Measurements from ENCODE around the gene C6orf89.

Gene C6orf89

GRCh38 chr6:36916126-36916525 is 30.4 kb downstream of the C6orf89 start:
- Histone ChIP-seq H3K27ac (ENCODE audit: low read depth, low read length) (no peak overlapping the region), H3K9me3 (ENCODE audit: control insufficient read depth in 5 of 5, low read length in 5 of 5) (no peaks in the 10 kb centered on the region), H3K36me3 (ENCODE audit: control insufficient read depth in 5 of 5, insufficient read depth in 5 of 5, low read length in 5 of 5) (peaks cover 10 to 86% (median 67%) of the 10 kb centered on the region in 5 donors), H3K27me3 (ENCODE audit: control insufficient read depth in 5 of 5, insufficient read depth in 4 of 5, low read length in 5 of 5) (no peaks in the 10 kb centered on the region), H3K9ac (ENCODE audit: low read length in 5 of 5) (no peak overlapping the region), H3K4me3 (ENCODE audit: low read depth in 1 of 5, low read length in 5 of 5) (no peak overlapping the region), H3K4me1 (ENCODE audit: control insufficient read depth in 5 of 5, insufficient read depth in 5 of 5, low read length in 5 of 5) (peaks cover 2 to 30% (median 19%) of the 10 kb centered on the region in 5 donors)

- Histone ChIP-seq H3K27ac (ENCODE audit: low read depth, low read length) (peak overlapping the region; percentile 38), H3K9ac (ENCODE audit: low read length in 5 of 5) (peak overlapping the region in 1 of 5 donors; percentile 21), H3K4me3 (ENCODE audit: low read depth in 1 of 5, low read length in 5 of 5) (no peak overlapping the region), H3K9me3 (ENCODE audit: control insufficient read depth in 5 of 5, low read length in 5 of 5) (no peaks in the 10 kb centered on the region), H3K4me1 (ENCODE audit: control insufficient read depth in 5 of 5, insufficient read depth in 5 of 5, low read length in 5 of 5) (peaks cover 2 to 25% (median 11%) of the 10 kb centered on the region in 5 donors), H3K27me3 (ENCODE audit: control insufficient read depth in 5 of 5, insufficient read depth in 4 of 5, low read length in 5 of 5) (no peaks in the 10 kb centered on the region), H3K36me3 (ENCODE audit: control insufficient read depth in 5 of 5, insufficient read depth in 5 of 5, low read length in 5 of 5) (peaks cover 9 to 84% (median 61%) of the 10 kb centered on the region in 5 donors)
Measured at GRCh38 chr6:36917541-36918193, 31.9 kb downstream of the C6orf89 start.

- Histone ChIP-seq H3K9me3 (ENCODE audit: control insufficient read depth in 5 of 5, low read length in 5 of 5) (no peaks in the 10 kb centered on the region), H3K4me1 (ENCODE audit: control insufficient read depth in 5 of 5, insufficient read depth in 5 of 5, low read length in 5 of 5) (peaks cover 2 to 25% (median 11%) of the 10 kb centered on the region in 5 donors), H3K27ac (ENCODE audit: low read depth, low read length) (peak overlapping the region; percentile 67), H3K9ac (ENCODE audit: low read length in 5 of 5) (no peak overlapping the region), H3K27me3 (ENCODE audit: control insufficient read depth in 5 of 5, insufficient read depth in 4 of 5, low read length in 5 of 5) (no peaks in the 10 kb centered on the region), H3K36me3 (ENCODE audit: control insufficient read depth in 5 of 5, insufficient read depth in 5 of 5, low read length in 5 of 5) (peaks cover 17 to 90% (median 64%) of the 10 kb centered on the region in 5 donors), H3K4me3 (ENCODE audit: low read depth in 1 of 5, low read length in 5 of 5) (no peak overlapping the region)
Measured at GRCh38 chr6:36920049-36920448, 34.3 kb downstream of the C6orf89 start.

- H3K9me3 ChIP-seq (ENCODE audit: control insufficient read depth in 5 of 5, low read length in 5 of 5), result no peaks in the 10 kb centered on the region
- no peak overlapping the region for H3K4me3 ChIP-seq (ENCODE audit: low read depth in 1 of 5, low read length in 5 of 5)
- H3K9ac ChIP-seq (ENCODE audit: low read length in 5 of 5), result no peak overlapping the region
- H3K36me3 ChIP-seq (ENCODE audit: control insufficient read depth in 5 of 5, insufficient read depth in 5 of 5, low read length in 5 of 5), result peaks cover 20 to 89% (median 62%) of the 10 kb centered on the region in 5 donors
- no peaks in the 10 kb centered on the region for H3K27me3 ChIP-seq (ENCODE audit: control insufficient read depth in 5 of 5, insufficient read depth in 4 of 5, low read length in 5 of 5)
- peaks cover 2 to 25% (median 11%) of the 10 kb centered on the region in 5 donors for H3K4me1 ChIP-seq (ENCODE audit: control insufficient read depth in 5 of 5, insufficient read depth in 5 of 5, low read length in 5 of 5)
- H3K27ac ChIP-seq (ENCODE audit: low read depth, low read length), result peak overlapping the region; percentile 67
Measured at GRCh38 chr6:36920546-36920945, 34.8 kb downstream of the C6orf89 start.

GRCh38 chr6:36924131-36924530 is 38.4 kb downstream of the C6orf89 start:
- H3K36me3 ChIP-seq (ENCODE audit: control insufficient read depth in 5 of 5, insufficient read depth in 5 of 5, low read length in 5 of 5), result peaks cover 16 to 59% (median 39%) of the 10 kb centered on the region in 5 donors
- H3K4me3 ChIP-seq (ENCODE audit: low read depth in 1 of 5, low read length in 5 of 5), result no peak overlapping the region
- H3K9me3 ChIP-seq (ENCODE audit: control insufficient read depth in 5 of 5, low read length in 5 of 5), result no peaks in the 10 kb centered on the region
- no peak overlapping the region for H3K9ac ChIP-seq (ENCODE audit: low read length in 5 of 5)
- no peaks in the 10 kb centered on the region for H3K27me3 ChIP-seq (ENCODE audit: control insufficient read depth in 5 of 5, insufficient read depth in 4 of 5, low read length in 5 of 5)
- no peak overlapping the region for H3K27ac ChIP-seq (ENCODE audit: low read depth, low read length)
- H3K4me1 ChIP-seq (ENCODE audit: control insufficient read depth in 5 of 5, insufficient read depth in 5 of 5, low read length in 5 of 5), result peaks cover 9 to 34% (median 25%) of the 10 kb centered on the region in 5 donors

- H3K9ac ChIP-seq (ENCODE audit: low read length in 5 of 5), result no peak overlapping the region
- no peak overlapping the region for H3K27ac ChIP-seq (ENCODE audit: low read depth, low read length)
- H3K36me3 ChIP-seq (ENCODE audit: control insufficient read depth in 5 of 5, insufficient read depth in 5 of 5, low read length in 5 of 5), result peaks cover 16 to 52% (median 33%) of the 10 kb centered on the region in 5 donors
- no peak overlapping the region for H3K4me3 ChIP-seq (ENCODE audit: low read depth in 1 of 5, low read length in 5 of 5)
- peaks cover 9 to 40% (median 29%) of the 10 kb centered on the region in 5 donors for H3K4me1 ChIP-seq (ENCODE audit: control insufficient read depth in 5 of 5, insufficient read depth in 5 of 5, low read length in 5 of 5)
- no peaks in the 10 kb centered on the region for H3K9me3 ChIP-seq (ENCODE audit: control insufficient read depth in 5 of 5, low read length in 5 of 5)
- H3K27me3 ChIP-seq (ENCODE audit: control insufficient read depth in 5 of 5, insufficient read depth in 4 of 5, low read length in 5 of 5), result no peaks in the 10 kb centered on the region
Measured at GRCh38 chr6:36924778-36925374, 39.1 kb downstream of the C6orf89 start.

GRCh38 chr6:36925809-36926208 is 40.1 kb downstream of the C6orf89 start:
- H3K9me3 ChIP-seq (ENCODE audit: control insufficient read depth in 5 of 5, low read length in 5 of 5), result no peaks in the 10 kb centered on the region
- H3K36me3 ChIP-seq (ENCODE audit: control insufficient read depth in 5 of 5, insufficient read depth in 5 of 5, low read length in 5 of 5), result peaks cover 16 to 44% (median 29%) of the 10 kb centered on the region in 5 donors
- no peak overlapping the region for H3K9ac ChIP-seq (ENCODE audit: low read length in 5 of 5)
- no peaks in the 10 kb centered on the region for H3K27me3 ChIP-seq (ENCODE audit: control insufficient read depth in 5 of 5, insufficient read depth in 4 of 5, low read length in 5 of 5)
- no peak overlapping the region for H3K4me3 ChIP-seq (ENCODE audit: low read depth in 1 of 5, low read length in 5 of 5)
- peaks cover 7 to 35% (median 24%) of the 10 kb centered on the region in 5 donors for H3K4me1 ChIP-seq (ENCODE audit: control insufficient read depth in 5 of 5, insufficient read depth in 5 of 5, low read length in 5 of 5)
- H3K27ac ChIP-seq (ENCODE audit: low read depth, low read length), result no peak overlapping the region

GRCh38 chr6:36926708-36927513 is 41.2 kb downstream of the C6orf89 start:
- no peak overlapping the region for H3K4me3 ChIP-seq (ENCODE audit: low read depth in 1 of 5, low read length in 5 of 5)
- H3K9ac ChIP-seq (ENCODE audit: low read length in 5 of 5), result no peak overlapping the region
- no peaks in the 10 kb centered on the region for H3K27me3 ChIP-seq (ENCODE audit: control insufficient read depth in 5 of 5, insufficient read depth in 4 of 5, low read length in 5 of 5)
- peaks cover 16 to 36% (median 26%) of the 10 kb centered on the region in 5 donors for H3K36me3 ChIP-seq (ENCODE audit: control insufficient read depth in 5 of 5, insufficient read depth in 5 of 5, low read length in 5 of 5)
- H3K9me3 ChIP-seq (ENCODE audit: control insufficient read depth in 5 of 5, low read length in 5 of 5), result no peaks in the 10 kb centered on the region
- H3K4me1 ChIP-seq (ENCODE audit: control insufficient read depth in 5 of 5, insufficient read depth in 5 of 5, low read length in 5 of 5), result peaks cover 7 to 35% (median 23%) of the 10 kb centered on the region in 5 donors
- H3K27ac ChIP-seq (ENCODE audit: low read depth, low read length), result no peak overlapping the region

GRCh38 chr6:36927691-36928546 is 42.2 kb downstream of the C6orf89 start:
- no peak overlapping the region for H3K9ac ChIP-seq (ENCODE audit: low read length in 5 of 5)
- H3K27me3 ChIP-seq (ENCODE audit: control insufficient read depth in 5 of 5, insufficient read depth in 4 of 5, low read length in 5 of 5), result no peaks in the 10 kb centered on the region
- H3K27ac ChIP-seq (ENCODE audit: low read depth, low read length), result peak overlapping the region; percentile 44
- no peaks in the 10 kb centered on the region for H3K9me3 ChIP-seq (ENCODE audit: control insufficient read depth in 5 of 5, low read length in 5 of 5)
- no peak overlapping the region for H3K4me3 ChIP-seq (ENCODE audit: low read depth in 1 of 5, low read length in 5 of 5)
- H3K4me1 ChIP-seq (ENCODE audit: control insufficient read depth in 5 of 5, insufficient read depth in 5 of 5, low read length in 5 of 5), result peaks cover 7 to 35% (median 23%) of the 10 kb centered on the region in 5 donors
- peaks cover 12 to 29% (median 25%) of the 10 kb centered on the region in 5 donors for H3K36me3 ChIP-seq (ENCODE audit: control insufficient read depth in 5 of 5, insufficient read depth in 5 of 5, low read length in 5 of 5)

All from subcutaneous abdominal adipose tissue (tissue), 5 donors.